GM21367 (cell line): ENCODE data around the gene ZNF831.

Experiments
- ATAC-seq: cut with Tn5 transposase; IDR thresholded peaks from one replicate; pipeline ENCODE4 v1.9.1; 2021; ENCODE audit not compliant: unreplicated experiment

ZNF831 gene

DNA sequence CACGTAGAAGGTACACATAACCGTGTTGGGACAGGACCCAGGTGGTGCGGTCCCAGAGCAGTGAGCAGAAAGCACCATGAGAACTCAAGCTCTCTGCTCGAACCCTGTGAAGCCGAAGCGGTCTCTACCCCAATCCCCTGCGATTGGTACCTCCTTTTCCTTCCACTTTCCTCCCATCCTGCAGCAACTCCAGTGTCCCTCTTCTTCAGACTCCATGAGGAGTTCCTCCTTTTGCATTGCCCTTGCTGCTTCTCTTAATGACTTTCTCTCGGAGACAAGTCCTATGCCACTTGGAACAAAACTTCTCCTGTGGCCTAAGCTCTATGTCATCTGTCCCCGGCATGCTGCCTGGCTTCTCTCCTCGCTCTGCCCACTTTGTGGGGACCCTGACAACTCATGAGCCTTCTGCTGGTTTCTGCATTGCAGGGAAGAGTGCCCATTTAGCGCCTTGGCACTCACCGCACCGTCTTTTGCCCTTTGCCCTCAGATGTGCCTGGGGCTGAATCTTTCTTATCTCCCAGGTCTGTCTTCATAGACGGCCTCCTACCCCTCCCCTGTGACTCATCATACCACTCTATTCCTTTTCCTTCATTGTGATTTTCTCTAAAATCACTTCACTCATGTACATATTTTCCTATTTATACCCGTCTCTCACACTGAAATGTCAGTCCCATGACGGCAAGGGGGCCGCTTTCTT is 9.2 kb upstream of the ZNF831 start:
- ATAC-seq = no peak

DNA sequence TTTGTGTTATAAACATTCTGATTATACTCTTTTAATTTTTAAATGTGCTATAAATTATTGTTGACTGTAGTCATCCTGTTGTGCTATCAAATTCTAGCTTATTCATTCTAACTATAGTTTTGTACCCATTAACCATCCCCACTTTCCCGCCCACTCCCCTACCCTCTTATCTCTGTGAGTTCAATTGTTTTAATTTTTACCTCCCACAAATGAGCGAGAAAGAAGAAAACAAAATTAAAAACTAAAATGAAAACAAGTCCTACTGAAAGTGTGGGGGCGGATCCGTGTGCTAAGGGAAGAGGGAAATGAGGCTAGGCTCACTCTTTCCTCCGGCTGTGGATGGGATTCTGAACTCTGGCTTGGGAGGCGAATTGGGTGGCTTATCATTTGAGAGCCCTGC is 6.6 kb upstream of the ZNF831 start:
- no peak for ATAC-seq

DNA sequence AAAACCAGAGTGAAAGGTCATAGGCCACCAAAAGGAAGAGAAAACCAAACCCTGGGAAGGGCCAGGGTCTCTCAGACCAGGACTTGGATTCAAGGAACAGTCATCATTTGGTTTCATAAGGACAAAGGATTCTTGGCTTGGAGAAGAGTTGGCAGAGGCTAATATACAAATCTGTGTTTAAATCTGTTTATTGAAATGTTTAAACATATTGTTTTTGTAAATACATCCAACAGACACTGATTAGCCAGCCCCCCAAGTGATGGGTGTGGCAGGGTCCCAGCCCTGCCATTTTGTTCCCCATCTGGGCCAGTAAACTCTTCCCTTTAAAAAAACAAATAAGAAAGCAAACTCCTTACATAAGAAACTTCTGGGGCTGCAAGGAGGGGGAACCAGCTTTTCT is 6.1 kb upstream of the ZNF831 start:
- no peak for ATAC-seq

DNA sequence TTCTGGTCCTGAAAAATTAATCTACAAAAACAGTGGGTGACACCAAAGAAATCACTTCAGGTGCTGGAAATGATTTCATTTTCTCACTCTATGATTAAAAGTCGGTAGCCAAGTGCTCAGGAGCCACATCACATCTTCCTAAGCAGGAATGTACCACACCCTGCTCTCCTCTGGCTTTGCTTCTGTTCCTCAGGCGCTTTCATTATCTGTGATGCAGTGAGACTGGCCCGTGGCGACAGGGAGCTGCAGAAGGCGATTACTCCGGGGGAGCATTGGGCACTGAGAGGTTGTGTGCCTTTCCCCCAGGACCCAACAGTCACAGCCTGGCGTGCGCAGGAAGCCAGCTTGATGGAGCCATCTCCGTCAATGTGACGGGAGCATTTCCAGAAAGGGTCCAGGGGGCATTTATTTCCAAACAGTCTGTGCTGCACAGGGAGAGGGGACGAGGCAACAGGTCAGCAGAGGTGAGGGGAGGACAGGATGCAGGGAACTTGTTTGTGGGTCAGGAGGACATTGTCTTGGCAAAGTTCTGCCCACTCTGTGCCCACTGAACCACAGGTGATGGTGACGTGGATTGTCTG is 5.6 kb upstream of the ZNF831 start:
- ATAC-seq = no peak

DNA sequence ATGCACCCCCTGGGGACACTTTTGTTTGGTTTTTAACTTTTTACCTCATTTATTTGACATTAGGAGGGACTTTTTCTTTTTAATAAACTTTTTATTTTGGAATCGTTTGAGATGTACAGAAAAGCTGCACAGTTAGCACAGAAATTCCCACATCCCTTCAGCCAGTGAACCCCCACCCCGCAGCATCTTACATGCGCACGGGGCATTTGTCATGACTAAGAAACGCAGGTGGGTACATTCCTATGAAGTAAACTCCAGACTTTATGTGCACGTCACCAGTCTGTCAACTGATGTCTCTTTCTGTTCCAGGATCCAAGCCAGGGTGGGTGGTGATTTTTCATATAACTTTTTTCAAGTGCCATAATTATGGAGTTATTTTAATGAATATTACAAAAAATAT is 4.9 kb upstream of the ZNF831 start:
- ATAC-seq = no peak

DNA sequence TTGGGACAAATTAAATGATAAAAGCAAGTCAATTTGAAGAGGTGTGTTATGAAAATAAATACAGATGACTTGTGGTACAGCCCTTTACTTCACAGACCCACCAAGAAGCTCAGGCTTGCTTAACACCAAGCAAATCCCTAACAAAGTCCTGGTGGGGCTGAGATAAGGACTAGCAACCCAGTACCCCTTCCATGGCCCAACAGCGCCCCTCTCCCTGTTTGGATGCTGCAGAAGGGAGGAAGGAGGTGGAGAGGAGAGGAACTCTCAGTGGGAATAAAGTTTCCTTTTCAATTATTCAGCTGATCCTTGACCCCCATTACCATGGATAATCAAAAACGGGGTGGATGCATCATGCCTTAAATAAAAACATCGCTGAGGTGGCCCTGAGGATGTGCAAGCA is 4.5 kb upstream of the ZNF831 start:
- no peak for ATAC-seq

DNA sequence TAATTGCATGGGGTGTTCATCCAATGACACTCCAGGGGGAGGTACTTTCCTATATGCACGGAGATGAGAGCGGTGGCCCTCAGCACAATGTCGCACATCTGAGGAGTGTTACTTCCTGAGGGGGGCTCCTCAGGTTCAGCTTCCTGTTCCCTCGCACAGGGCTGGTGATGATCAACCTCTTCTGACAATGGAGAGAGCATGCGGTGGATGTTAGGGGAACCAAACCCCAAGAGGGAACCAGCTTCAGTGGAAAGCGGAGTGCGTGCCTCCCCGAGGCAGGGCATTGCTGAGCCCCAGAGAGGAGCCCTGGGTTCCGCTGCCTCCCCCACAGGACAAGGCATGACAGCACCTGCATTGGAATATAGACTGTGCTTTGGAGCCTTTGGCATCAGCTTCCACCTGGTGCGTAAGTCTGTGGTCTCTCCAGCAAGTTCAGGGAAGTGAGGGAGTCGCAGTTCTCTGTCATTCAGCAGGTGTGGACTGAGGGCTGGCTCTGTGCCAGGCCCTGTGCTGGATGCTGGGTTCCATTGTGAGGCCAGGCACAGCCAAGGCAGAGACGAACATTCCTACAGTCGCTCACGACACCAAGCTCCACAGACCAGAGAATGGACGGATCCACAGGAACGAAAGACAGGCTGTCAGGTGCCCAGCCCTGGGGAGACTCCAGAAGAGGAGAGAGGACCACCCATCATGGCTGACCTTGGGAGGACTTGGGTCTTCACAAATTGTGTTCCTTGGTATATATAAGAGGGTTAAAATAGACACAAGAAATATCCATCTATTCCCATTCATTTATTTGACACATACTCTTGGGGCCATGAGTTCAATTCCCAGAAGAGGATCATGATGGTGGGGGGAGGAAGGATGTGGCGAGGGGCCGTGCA is 3.9 kb upstream of the ZNF831 start:
- ATAC-seq = no peak

DNA sequence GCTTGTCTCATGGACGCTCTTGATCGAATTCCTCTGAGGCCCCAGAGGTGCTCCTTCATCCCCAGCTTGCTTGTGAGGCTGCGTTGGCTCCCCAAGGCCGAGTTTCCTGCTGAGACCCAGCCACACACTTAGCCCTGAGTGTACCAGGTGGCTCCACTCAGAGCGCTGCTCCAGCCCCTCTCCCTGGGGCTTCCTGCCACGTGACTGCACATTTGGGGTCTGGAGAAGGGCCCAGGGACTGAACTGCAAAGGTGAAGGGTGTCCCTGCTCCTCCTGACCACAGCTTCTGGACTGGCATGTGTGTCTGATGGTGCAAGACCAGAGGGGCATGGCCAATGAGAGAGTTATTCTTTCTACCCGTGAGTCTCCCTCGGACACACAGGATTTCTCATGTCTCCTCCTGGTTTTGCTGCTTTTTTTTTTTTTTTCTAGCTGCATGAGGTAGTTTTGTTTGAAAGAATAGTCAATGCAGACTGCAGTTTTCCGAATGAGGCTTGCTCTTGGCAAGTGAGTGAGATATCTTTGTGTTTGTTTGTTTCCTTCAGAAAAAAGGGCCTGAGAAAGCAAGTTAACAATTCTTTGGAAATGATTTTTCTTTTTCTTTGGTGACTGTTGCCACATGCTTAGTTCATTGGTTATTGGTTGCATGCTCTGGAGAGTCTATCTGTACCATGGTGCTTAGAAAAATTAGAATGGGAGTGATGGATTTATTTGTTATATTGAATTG is 3.1 kb upstream of the ZNF831 start:
- no peak for ATAC-seq

DNA sequence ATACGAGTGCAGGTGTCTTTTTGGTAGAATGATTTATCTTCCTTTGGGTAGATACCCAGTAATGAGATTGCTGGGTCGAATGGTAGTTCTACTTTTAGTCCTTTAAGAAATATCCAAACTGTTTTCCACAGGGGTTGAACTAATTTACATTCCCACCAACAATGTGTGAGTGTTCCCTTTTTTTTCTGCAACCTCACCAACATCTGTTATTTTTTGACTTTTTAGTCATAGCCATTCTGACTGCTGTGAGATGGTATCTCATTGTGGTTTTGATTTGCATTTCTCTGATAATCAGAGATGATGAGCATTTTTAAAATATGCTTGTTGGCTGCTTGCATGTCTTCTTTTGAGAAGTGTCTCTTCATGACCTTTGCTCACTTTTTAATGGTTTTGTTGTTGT is 1.9 kb upstream of the ZNF831 start:
- ATAC-seq = no peak

DNA sequence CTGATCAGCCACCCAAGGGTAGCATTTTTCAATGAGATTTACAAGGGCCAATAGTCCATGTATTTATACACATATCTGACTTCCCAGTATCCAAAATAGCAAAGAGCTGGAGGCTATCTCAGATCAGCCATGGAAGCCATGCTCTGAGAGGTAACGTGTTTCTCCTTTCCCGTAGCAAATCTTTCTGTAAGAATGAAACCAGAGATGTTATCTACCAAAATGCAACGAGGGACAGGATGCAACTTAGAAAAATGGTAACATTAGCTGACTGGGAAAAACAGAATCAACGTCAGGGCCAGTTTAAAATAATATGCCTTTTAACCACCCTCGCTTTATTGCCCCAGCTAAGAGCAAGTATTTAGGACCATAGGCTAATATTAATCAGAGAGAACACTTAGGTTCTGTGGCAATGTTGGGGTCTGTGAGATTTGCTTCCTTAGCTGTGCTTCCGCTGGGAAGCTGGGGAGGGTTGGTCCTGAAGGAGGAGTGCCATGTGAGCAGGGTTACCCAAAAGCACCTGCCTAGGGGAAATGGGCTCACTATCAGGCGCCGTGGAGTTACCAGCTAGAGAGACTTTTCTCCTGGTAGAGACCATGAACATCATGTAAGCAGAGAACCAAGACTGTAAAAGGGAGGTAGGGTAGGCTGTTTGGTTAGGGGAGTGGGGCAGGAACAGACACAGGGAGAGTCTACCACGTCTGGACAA is 1.2 kb downstream of the ZNF831 start:
- ATAC-seq = no peak

DNA sequence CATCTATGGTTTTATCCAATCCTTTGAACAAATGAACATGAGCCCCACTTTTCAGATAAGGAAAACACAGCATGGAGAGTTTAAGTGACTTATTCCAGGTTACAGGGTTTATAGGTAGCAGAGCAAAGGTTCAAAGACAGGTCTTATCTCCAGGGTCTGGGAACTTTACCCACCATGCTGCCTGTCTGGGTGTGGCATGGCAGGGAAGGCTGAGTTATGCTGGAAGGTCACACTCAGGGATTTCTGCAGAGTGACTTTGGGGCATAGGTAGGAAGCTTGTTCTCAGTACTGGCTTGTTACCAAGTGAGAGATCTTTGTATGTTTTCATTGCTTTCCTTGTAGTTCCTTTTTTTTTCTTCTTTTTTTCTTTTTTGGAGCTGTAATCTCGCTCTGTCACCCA is 1.8 kb downstream of the ZNF831 start:
- ATAC-seq = no peak

DNA sequence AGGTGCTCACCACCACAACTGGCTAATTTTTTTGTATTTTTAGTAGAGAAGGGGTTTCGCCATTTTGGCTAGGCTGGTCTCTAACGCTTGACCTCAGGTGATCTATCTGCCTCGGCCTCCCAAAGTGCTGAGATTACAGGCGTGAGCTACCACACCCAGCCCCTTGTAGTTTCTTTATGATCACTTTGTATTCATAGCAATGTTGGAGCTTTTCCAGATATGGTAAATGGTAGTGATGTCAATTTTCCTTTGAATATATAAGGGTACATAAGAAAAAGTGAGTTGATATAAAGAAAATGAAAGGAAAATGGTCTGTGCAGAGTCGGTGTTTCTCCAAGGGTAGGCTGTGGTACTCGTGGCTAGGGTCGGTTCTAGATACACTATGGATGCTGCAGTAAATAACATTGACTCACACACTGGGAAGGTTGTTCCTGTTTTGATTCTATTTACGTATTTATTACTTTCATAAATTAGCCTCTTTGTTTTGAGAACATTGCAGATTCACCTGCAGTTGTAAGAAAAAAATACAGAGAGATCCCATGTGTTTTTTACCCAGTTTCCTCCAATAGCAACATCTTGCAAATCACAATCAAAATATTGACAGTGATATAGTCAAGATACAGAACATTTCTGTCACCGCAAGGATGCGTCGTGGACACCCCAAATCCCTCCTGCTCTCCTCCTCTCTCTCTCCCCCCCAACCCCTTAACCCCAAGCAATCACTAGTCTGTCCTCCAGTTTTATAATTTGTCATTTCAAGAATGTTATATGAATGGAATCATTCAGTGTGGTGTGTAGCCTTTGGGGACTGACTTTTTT is 2.5 kb downstream of the ZNF831 start:
- no peak for ATAC-seq

DNA sequence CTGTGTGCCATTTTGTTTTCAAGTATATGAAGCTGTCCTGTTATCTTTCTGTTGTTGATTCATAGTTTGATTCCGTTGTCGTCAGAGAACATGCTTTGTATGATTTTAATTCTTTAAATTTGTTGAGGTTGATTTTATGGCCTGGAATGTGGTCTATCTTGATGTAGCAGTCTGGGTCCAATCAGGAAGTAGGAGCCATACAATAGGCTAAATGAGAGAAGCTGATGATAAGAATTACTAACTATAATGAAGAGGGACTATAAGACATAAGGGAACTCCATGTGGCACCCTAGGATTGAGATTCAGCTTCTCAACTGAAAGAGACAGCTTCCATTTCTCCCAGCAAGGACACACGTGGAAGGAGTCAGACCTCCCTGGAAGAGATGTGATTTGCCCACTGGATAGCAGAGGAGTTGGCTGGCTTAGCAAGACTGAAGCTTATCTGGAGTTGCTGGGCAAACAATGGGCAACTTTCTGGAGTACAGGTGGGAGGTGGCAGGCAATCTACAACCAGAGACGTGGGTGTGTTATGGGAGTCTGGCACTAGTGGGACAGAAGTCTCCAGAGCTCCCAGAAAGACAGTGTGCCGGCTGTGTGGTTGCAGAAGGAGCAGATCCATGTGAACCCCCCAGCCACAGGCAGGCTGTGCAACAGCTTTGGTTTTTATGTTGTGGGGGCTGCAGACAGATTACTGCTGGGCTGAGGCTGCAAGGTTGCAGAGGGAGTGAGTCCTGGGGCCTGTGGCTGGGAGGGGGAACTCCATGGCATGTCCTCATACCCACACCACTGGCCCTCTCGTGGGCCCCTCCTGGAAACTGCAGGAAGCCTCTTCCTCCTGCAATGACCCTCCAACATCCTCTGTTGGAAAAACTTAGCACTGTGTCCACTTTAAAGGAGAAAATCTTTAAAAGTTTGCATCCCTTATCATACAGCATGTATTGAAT is 7.1 kb downstream of the ZNF831 start:
- no peak for ATAC-seq

DNA sequence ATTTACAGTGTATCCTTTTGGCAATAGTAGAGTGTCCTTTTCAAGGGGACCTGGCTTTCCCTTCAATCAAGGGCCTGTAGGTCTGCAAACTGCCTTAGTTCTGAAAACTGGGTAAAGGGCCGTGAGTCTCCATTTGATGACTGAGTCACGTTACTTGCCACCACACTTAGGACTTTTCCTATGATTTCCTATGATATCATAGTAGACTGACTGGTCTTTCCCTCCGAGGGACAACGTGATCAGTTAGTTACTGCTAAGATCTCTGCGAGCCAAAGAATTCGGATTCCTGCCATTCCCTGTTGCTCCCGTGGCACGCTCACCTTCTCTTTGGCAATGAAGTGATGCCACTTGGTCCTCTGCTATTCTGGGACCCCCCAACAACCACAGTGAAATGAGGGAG is 8.4 kb downstream of the ZNF831 start:
- ATAC-seq = no peak

DNA sequence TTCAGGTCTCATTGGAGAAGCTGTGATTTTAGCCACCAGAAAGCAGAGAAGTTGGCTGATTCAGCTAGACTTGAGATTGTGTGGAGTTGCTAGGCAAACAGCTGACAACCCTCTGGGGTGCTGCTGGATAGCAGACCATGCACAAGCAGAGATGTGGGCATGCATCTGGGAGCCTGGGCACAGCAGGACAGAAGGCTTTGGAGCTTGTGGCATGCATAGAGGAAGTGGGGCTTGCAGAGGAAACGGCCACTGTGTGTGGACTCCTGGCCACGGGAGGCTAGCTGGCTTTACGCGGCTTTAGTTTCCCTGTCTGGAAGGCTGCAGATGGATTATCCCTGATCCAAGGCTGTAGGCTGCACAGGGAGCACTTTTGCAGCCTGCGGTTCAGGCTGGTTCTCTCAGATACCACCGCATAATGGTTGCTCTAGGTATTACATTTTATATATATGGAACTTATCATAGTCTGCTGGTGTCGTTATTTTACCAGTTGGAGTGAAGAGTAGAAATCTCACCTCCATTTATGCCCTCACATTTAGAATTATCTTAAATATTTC is 10.4 kb downstream of the ZNF831 start:
- ATAC-seq = no peak

DNA sequence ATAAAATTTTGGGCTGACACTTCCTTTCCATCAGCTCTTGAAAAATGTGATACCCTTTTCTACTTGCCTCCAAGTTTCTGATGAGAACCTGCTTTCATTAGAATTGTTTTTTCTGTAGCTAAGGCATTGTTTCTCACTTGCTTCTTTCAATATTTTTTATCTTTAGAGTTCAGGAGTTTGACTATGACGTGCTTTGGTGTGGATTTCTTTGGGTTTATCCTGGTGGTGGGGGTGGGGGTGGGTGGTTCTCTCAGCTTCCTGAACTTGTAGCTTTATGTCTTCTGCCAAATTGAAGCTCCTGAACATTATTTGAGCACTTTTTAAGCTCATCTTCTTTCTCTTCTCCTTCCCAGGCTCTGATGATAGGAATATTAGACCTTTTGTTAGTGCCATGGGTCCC is 11.4 kb downstream of the ZNF831 start:
- ATAC-seq = no peak

DNA sequence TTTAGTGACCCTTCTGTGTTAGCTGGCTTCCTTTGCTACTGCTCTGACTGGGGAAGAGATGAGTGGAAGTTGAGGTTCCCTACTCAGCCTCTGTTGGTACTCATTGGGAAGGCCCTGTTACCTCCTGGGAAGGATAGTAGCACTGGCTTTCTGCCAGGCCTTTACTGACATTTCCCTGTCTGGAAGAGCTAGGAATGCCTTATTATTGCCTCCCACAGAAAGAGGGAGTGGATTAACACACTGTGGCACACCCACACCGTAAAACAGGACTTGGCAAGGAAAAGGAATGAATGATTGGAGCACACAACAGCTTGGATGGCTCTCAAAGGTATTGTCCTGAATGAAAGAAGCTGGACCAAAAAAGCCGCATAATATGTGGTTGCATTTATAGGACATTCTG is 12.2 kb downstream of the ZNF831 start:
- no peak for ATAC-seq

DNA sequence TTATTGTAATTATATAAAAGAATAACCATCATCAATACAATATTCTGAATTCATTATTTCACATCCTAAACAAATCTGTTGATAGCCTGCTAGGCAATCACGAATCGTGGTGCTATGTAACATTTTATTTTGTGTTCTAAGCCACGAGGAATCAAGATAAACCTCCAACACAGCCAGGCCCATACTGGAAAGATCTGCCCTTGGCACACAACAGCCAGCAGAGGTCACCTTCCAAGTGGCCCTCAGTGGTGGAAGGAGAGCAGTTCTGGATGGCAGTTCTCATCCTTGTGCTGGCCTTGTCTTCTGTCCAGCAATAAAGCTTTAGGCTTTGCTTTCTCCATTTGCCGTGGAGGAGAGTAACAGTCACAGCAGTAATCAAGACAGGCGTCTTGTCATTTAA is 13.2 kb downstream of the ZNF831 start:
- ATAC-seq = no peak
